GM23338 (cell line): ENCODE results near the gene KIAA2012. TPM values are rescaled to one million over a fixed set of nuclear protein-coding genes. Genes with fewer than 3 reads are reported as not detected.

ENCODE experiments used
- ATAC-seq: fragments of 200-7000 bp; cut with Tn5 transposase; 3 replicates; pipeline ENCODE4 v1.9.1; 2020
- DNase-seq: peaks from one replicate; pipeline ENCODE4 v3.0.0-alpha.2; 2015; ENCODE audit warnings: low spot score
- H2AFZ ChIP-seq: fragments of 200-600 bp; sonication (generic); 2 replicates; pipeline ENCODE4 v1.8.0; 2016; ENCODE audit warnings: antibody characterized with exemption, mild to moderate bottlenecking, moderate library complexity
- H3F3A ChIP-seq: fragments of 200-600 bp; sonication (generic); replicated peaks from 2 replicates; pipeline ENCODE4 v1.8.0; 2017; ENCODE audit warnings: antibody characterized with exemption, mixed run types, low read depth
- H3K27ac ChIP-seq: fragments of 200-600 bp; sonication (generic); 2 replicates; pipeline ENCODE4 v1.6.1; 2016; ENCODE audit warnings: low read depth
- H3K27me3 ChIP-seq: fragments of 200-600 bp; sonication (generic); 2 replicates; pipeline ENCODE4 v1.8.0; 2016; ENCODE audit warnings: mild to moderate bottlenecking, mixed run types, moderate library complexity; ENCODE audit not compliant: insufficient read depth
- H3K36me3 ChIP-seq: fragments of 200-600 bp; sonication (generic); 2 replicates; pipeline ENCODE4 v1.8.0; 2016; ENCODE audit warnings: mild to moderate bottlenecking; ENCODE audit not compliant: insufficient read depth
- H3K4me1 ChIP-seq: fragments of 200-600 bp; sonication (generic); 2 replicates; pipeline ENCODE4 v1.8.0; 2016; ENCODE audit warnings: mild to moderate bottlenecking, moderate library complexity; ENCODE audit not compliant: insufficient read depth
- H3K4me2 ChIP-seq: fragments of 200-600 bp; sonication (generic); 2 replicates; pipeline ENCODE4 v1.7.1; 2017; ENCODE audit warnings: mixed run types
- H3K4me3 ChIP-seq: fragments of 200-600 bp; sonication (generic); 2 replicates; pipeline ENCODE4 v1.6.1; 2016; ENCODE audit warnings: mixed run types
- H3K79me2 ChIP-seq: fragments of 200-600 bp; sonication (generic); replicated peaks from 2 replicates; pipeline ENCODE4 v1.8.0; 2017; ENCODE audit warnings: mild to moderate bottlenecking; ENCODE audit not compliant: insufficient read depth
- H3K9me2 ChIP-seq: fragments of 200-600 bp; sonication (generic); 2 replicates; pipeline ENCODE4 v1.8.0; 2017; ENCODE audit not compliant: insufficient read depth
- H4K20me1 ChIP-seq: fragments of 200-600 bp; sonication (generic); replicated peaks from 2 replicates; pipeline ENCODE4 v1.8.0; 2017; ENCODE audit warnings: mild to moderate bottlenecking; ENCODE audit not compliant: insufficient read depth
- H3K27ac Mint-ChIP-seq: 2 replicates; pipeline ENCODE4 v1.8.0; 2020; ENCODE audit warnings: inconsistent platforms, mild to moderate bottlenecking, moderate library complexity, mixed read lengths
- H3K27me3 Mint-ChIP-seq: 3 replicates; pipeline ENCODE4 v1.8.0; 2022; ENCODE audit warnings: low read depth, mild to moderate bottlenecking, moderate library complexity, mixed read lengths, inconsistent platforms; ENCODE audit not compliant: insufficient read depth, poor library complexity
- H3K36me3 Mint-ChIP-seq: 3 replicates; pipeline ENCODE4 v1.8.0; 2021; ENCODE audit warnings: low read depth, mild to moderate bottlenecking, inconsistent platforms, moderate library complexity, mixed read lengths
- H3K4me1 Mint-ChIP-seq: 3 replicates; pipeline ENCODE4 v1.8.0; 2020; ENCODE audit warnings: mild to moderate bottlenecking, inconsistent platforms, mixed read lengths
- H3K4me3 Mint-ChIP-seq: 3 replicates; pipeline ENCODE4 v1.8.0; 2021; ENCODE audit warnings: moderate library complexity, mild to moderate bottlenecking, inconsistent platforms, mixed read lengths
- H3K9me3 Mint-ChIP-seq: 3 replicates; pipeline ENCODE4 v1.8.0; 2020; ENCODE audit warnings: moderate library complexity, mild to moderate bottlenecking, inconsistent platforms, mixed read lengths
- CREB1 ChIP-seq: fragments of 250-450 bp; sonication (Bioruptor Pico); IDR thresholded peaks from 2 replicates; pipeline ENCODE4 v1.5.0; 2020; ENCODE audit warnings: low read depth, mild to moderate bottlenecking, moderate library complexity
- EZH2 ChIP-seq: fragments of 200-600 bp; sonication (generic); IDR thresholded peaks from one replicate; pipeline ENCODE4 v1.8.0; 2017; ENCODE audit warnings: antibody characterized with exemption, mild to moderate bottlenecking, low read depth; ENCODE audit not compliant: unreplicated experiment
- EZH2phosphoT487 ChIP-seq: fragments of 200-600 bp; sonication (generic); IDR thresholded peaks from one replicate; pipeline ENCODE4 v1.8.1; 2018; ENCODE audit warnings: antibody characterized with exemption; ENCODE audit not compliant: unreplicated experiment
- JUNB ChIP-seq: IDR thresholded peaks from one replicate; pipeline ENCODE4 v1.6.1; 2016; ENCODE audit warnings: antibody characterized with exemption; ENCODE audit not compliant: unreplicated experiment
- NANOG ChIP-seq: IDR thresholded peaks from 2 replicates; pipeline ENCODE4 v1.6.1; 2016; ENCODE audit warnings: antibody characterized with exemption, borderline replicate concordance
- POLR2AphosphoS5 ChIP-seq: IDR thresholded peaks from 2 replicates; pipeline ENCODE4 v1.6.1; 2016; ENCODE audit warnings: antibody characterized with exemption, low read depth
- STAT1 ChIP-seq: IDR thresholded peaks from one replicate; pipeline ENCODE4 v1.6.1; 2016; ENCODE audit warnings: antibody characterized with exemption; ENCODE audit not compliant: unreplicated experiment
- ZNF114 ChIP-seq: fragments of 250-450 bp; sonication (Bioruptor Pico); IDR thresholded peaks from 2 replicates; pipeline ENCODE4 v1.5.0; 2020; ENCODE audit warnings: mild to moderate bottlenecking, moderate library complexity
- ZNF331 ChIP-seq: fragments of 250-450 bp; sonication (Bioruptor Pico); IDR thresholded peaks from 2 replicates; pipeline ENCODE4 v1.5.0; 2020; ENCODE audit warnings: low read depth, mild to moderate bottlenecking, moderate library complexity
- polyA plus RNA-seq: library from polyadenylated mRNA; unstranded; fragments of >200 nt; fragmentation: Nextera tagmentation; extraction: Ambion mirVana; gene quantifications from 2 replicates; pipeline ENCODE4 v1.2.1, GENCODE V29; 2016
- total RNA-seq: library from RNA; depleted of rRNA; stranded (reverse); fragments of >200 nt; shearing (Covaris generic); gene quantifications from 2 replicates; pipeline ENCODE4 v1.2.3, GENCODE V29; 2014
- TF ChIP-seq, protein P1 (sequence below): IDR thresholded peaks from 2 replicates; pipeline ENCODE4 v1.6.1; 2016; ENCODE audit warnings: antibody characterized with exemption
- TF ChIP-seq, protein P2 (sequence below): IDR thresholded peaks from one replicate; pipeline ENCODE4 v1.6.1; 2018; ENCODE audit warnings: antibody characterized with exemption; ENCODE audit not compliant: unreplicated experiment
- TF ChIP-seq, protein P3 (sequence below), 2 experiments: fragments of 200-600 bp in 1 of 2; sonication (generic) in 1 of 2; conservative IDR thresholded peaks; 2 replicates each; pipeline versions ENCODE4 v1.5.1 to v1.6.1; 2016 to 2017; ENCODE audit warnings: antibody characterized with exemption in 2 of 2, low read depth in 2 of 2, mild to moderate bottlenecking in 2 of 2, moderate library complexity in 1 of 2
- TF ChIP-seq, protein P4 (sequence below): fragments of 250-450 bp; sonication (Bioruptor Pico); IDR thresholded peaks from 2 replicates; pipeline ENCODE4 v1.5.0; 2020; ENCODE audit warnings: mild to moderate bottlenecking, moderate library complexity

The KIAA2012 gene
- total and polyA plus RNA-seq, 2 experiments from 2014 or later = 0.03 to 0.08 TPM

DNA sequence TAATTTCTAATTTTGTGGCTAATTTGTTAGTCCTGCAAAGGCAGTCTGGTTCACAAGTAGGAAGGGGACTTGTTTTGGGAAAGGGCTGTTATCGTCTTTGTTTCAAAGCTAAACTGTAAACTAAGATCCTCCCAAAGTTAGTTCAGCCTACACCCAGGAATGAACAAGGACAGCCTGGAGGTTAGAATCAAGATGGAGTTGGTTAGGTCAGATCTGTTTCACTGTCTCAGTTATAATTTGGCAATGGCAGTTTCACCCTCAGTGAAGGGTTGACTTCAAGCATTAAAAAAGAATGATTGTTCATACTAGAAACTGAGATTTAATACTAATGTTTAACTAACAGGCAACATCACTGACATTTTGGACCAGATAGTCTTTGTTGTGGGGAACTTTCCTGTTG is 69.5 kb downstream of the KIAA2012 start:
- no peak for ATAC-seq

More for the DNA sequence above, 69.5 kb downstream of the KIAA2012 start:
- Histone ChIP-seq H3K4me3 (no peak overlapping the region), H3K27me3 (no peaks in the 10 kb centered on the region), H3K4me1 (peaks cover 24% of the 10 kb centered on the region), H3K27ac (no peak overlapping the region), H3K36me3 (no peaks in the 10 kb centered on the region), H3K4me2 (no peak overlapping the region), H3F3A (no peaks in the 10 kb centered on the region), H3K9me2 (no peaks in the 10 kb centered on the region), H4K20me1 (no peaks in the 10 kb centered on the region), H3K79me2 (no peaks in the 10 kb centered on the region), H2AFZ (peak overlapping the region; percentile 65)
- TF ChIP-seq POLR2AphosphoS5 (no peak), NANOG (no peak), EZH2 (no peak), ZNF331 (no peak), JUNB (no peak), ZNF114 (CRISPR knock-in tag) (no peak), STAT1 (no peak), EZH2phosphoT487 (no peak), CREB1 (no peak)
- TF ChIP-seq, protein P1, sequence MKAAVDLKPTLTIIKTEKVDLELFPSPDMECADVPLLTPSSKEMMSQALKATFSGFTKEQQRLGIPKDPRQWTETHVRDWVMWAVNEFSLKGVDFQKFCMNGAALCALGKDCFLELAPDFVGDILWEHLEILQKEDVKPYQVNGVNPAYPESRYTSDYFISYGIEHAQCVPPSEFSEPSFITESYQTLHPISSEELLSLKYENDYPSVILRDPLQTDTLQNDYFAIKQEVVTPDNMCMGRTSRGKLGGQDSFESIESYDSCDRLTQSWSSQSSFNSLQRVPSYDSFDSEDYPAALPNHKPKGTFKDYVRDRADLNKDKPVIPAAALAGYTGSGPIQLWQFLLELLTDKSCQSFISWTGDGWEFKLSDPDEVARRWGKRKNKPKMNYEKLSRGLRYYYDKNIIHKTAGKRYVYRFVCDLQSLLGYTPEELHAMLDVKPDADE = no peak
- TF ChIP-seq, protein P2, sequence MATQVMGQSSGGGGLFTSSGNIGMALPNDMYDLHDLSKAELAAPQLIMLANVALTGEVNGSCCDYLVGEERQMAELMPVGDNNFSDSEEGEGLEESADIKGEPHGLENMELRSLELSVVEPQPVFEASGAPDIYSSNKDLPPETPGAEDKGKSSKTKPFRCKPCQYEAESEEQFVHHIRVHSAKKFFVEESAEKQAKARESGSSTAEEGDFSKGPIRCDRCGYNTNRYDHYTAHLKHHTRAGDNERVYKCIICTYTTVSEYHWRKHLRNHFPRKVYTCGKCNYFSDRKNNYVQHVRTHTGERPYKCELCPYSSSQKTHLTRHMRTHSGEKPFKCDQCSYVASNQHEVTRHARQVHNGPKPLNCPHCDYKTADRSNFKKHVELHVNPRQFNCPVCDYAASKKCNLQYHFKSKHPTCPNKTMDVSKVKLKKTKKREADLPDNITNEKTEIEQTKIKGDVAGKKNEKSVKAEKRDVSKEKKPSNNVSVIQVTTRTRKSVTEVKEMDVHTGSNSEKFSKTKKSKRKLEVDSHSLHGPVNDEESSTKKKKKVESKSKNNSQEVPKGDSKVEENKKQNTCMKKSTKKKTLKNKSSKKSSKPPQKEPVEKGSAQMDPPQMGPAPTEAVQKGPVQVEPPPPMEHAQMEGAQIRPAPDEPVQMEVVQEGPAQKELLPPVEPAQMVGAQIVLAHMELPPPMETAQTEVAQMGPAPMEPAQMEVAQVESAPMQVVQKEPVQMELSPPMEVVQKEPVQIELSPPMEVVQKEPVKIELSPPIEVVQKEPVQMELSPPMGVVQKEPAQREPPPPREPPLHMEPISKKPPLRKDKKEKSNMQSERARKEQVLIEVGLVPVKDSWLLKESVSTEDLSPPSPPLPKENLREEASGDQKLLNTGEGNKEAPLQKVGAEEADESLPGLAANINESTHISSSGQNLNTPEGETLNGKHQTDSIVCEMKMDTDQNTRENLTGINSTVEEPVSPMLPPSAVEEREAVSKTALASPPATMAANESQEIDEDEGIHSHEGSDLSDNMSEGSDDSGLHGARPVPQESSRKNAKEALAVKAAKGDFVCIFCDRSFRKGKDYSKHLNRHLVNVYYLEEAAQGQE = no peak
- TF ChIP-seq, protein P3, sequence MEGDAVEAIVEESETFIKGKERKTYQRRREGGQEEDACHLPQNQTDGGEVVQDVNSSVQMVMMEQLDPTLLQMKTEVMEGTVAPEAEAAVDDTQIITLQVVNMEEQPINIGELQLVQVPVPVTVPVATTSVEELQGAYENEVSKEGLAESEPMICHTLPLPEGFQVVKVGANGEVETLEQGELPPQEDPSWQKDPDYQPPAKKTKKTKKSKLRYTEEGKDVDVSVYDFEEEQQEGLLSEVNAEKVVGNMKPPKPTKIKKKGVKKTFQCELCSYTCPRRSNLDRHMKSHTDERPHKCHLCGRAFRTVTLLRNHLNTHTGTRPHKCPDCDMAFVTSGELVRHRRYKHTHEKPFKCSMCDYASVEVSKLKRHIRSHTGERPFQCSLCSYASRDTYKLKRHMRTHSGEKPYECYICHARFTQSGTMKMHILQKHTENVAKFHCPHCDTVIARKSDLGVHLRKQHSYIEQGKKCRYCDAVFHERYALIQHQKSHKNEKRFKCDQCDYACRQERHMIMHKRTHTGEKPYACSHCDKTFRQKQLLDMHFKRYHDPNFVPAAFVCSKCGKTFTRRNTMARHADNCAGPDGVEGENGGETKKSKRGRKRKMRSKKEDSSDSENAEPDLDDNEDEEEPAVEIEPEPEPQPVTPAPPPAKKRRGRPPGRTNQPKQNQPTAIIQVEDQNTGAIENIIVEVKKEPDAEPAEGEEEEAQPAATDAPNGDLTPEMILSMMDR (conservative IDR thresholded peaks at IDR 0.05; ENCODE audit: low read depth in 2 of 2) = no peak
- TF ChIP-seq, protein P4, sequence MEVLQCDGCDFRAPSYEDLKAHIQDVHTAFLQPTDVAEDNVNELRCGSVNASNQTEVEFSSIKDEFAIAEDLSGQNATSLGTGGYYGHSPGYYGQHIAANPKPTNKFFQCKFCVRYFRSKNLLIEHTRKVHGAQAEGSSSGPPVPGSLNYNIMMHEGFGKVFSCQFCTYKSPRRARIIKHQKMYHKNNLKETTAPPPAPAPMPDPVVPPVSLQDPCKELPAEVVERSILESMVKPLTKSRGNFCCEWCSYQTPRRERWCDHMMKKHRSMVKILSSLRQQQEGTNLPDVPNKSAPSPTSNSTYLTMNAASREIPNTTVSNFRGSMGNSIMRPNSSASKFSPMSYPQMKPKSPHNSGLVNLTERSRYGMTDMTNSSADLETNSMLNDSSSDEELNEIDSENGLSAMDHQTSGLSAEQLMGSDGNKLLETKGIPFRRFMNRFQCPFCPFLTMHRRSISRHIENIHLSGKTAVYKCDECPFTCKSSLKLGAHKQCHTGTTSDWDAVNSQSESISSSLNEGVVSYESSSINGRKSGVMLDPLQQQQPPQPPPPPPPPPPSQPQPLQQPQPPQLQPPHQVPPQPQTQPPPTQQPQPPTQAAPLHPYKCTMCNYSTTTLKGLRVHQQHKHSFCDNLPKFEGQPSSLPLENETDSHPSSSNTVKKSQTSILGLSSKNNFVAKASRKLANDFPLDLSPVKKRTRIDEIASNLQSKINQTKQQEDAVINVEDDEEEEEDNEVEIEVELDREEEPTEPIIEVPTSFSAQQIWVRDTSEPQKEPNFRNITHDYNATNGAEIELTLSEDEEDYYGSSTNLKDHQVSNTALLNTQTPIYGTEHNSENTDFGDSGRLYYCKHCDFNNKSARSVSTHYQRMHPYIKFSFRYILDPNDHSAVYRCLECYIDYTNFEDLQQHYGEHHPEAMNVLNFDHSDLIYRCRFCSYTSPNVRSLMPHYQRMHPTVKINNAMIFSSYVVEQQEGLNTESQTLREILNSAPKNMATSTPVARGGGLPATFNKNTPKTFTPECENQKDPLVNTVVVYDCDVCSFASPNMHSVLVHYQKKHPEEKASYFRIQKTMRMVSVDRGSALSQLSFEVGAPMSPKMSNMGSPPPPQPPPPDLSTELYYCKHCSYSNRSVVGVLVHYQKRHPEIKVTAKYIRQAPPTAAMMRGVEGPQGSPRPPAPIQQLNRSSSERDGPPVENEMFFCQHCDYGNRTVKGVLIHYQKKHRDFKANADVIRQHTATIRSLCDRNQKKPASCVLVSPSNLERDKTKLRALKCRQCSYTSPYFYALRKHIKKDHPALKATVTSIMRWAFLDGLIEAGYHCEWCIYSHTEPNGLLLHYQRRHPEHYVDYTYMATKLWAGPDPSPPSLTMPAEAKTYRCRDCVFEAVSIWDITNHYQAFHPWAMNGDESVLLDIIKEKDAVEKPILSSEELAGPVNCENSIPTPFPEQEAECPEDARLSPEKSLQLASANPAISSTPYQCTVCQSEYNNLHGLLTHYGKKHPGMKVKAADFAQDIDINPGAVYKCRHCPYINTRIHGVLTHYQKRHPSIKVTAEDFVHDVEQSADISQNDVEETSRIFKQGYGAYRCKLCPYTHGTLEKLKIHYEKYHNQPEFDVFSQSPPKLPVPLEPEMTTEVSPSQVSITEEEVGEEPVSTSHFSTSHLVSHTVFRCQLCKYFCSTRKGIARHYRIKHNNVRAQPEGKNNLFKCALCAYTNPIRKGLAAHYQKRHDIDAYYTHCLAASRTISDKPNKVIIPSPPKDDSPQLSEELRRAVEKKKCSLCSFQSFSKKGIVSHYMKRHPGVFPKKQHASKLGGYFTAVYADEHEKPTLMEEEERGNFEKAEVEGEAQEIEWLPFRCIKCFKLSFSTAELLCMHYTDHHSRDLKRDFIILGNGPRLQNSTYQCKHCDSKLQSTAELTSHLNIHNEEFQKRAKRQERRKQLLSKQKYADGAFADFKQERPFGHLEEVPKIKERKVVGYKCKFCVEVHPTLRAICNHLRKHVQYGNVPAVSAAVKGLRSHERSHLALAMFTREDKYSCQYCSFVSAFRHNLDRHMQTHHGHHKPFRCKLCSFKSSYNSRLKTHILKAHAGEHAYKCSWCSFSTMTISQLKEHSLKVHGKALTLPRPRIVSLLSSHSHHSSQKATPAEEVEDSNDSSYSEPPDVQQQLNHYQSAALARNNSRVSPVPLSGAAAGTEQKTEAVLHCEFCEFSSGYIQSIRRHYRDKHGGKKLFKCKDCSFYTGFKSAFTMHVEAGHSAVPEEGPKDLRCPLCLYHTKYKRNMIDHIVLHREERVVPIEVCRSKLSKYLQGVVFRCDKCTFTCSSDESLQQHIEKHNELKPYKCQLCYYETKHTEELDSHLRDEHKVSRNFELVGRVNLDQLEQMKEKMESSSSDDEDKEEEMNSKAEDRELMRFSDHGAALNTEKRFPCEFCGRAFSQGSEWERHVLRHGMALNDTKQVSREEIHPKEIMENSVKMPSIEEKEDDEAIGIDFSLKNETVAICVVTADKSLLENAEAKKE (CRISPR knock-in tag) = no peak
- Mint-ChIP-seq H3K4me1 (peaks cover 35% of the 10 kb centered on the region), H3K4me3 (no peak overlapping the region), H3K9me3 (no peaks in the 10 kb centered on the region), H3K27ac (no peak overlapping the region), H3K27me3 (peaks cover 11% of the 10 kb centered on the region), H3K36me3 (no peaks in the 10 kb centered on the region)
- no peak for DNase-seq
